Keratinocyte (primary cell): ENCODE measurements around the gene TMEM243. TPM values are rescaled to one million over a fixed set of nuclear protein-coding genes. Genes with fewer than 3 reads are reported as not detected.

ENCODE experiments used
- DNase-seq: peaks from one replicate; pipeline ENCODE4 v3.0.0-alpha.2; 2011; ENCODE audit warnings: low read depth, missing footprints, low spot score
- FAIRE-seq: peaks from 2 replicates; lab custom pipeline; 2011; peaks lifted over from hg19 to GRCh38; lab: Jason Lieb, UNC
- H2AFZ ChIP-seq: 2 replicates; pipeline ENCODE4 v1.6.0; 2012; ENCODE audit warnings: low read length, control low read depth, inconsistent platforms; ENCODE audit not compliant: control insufficient read depth
- H3K27ac ChIP-seq: 2 replicates; pipeline ENCODE4 v1.5.1; 2011; ENCODE audit warnings: low read length; ENCODE audit not compliant: control insufficient read depth, insufficient read depth
- H3K27me3 ChIP-seq: 3 replicates; pipeline ENCODE4 v1.6.0; 2011; ENCODE audit warnings: low read length; ENCODE audit not compliant: control insufficient read depth, insufficient read depth; ENCODE audit errors: extremely low read depth
- H3K36me3 ChIP-seq, 2 experiments: 2 replicates in 1 of 2; 3 replicates in 1 of 2; pipeline ENCODE4 v1.5.1; 2011; ENCODE audit warnings: low read length in 2 of 2, mild to moderate bottlenecking in 1 of 2; ENCODE audit not compliant: control insufficient read depth in 2 of 2, insufficient read depth in 2 of 2; ENCODE audit errors: extremely low read depth in 1 of 2
- H3K4me1 ChIP-seq: 3 replicates; pipeline ENCODE4 v1.5.1; 2011; ENCODE audit warnings: low read length; ENCODE audit not compliant: control insufficient read depth, insufficient read depth; ENCODE audit errors: extremely low read depth
- H3K4me2 ChIP-seq: 3 replicates; pipeline ENCODE4 v1.6.0; 2011; ENCODE audit warnings: low read depth, low read length; ENCODE audit not compliant: control insufficient read depth, insufficient read depth; ENCODE audit errors: extremely low read depth
- H3K4me3 ChIP-seq, 3 experiments: fragments of 200-600 bp in 1 of 3; sonication (generic) in 1 of 3; 2 replicates in 2 of 3; 3 replicates in 1 of 3; pipeline ENCODE4 v1.5.1; 2011 to 2016; ENCODE audit warnings: low read length in 3 of 3, mild to moderate bottlenecking in 3 of 3, control low read depth in 2 of 3, inconsistent platforms in 1 of 3, low read depth in 1 of 3, mixed read lengths in 1 of 3, mixed run types in 1 of 3, moderate library complexity in 1 of 3; ENCODE audit not compliant: control insufficient read depth in 2 of 3, insufficient read depth in 2 of 3; ENCODE audit errors: extremely low read depth in 1 of 3
- H3K79me2 ChIP-seq: 2 replicates; pipeline ENCODE4 v1.6.0; 2012; ENCODE audit warnings: low read length; ENCODE audit not compliant: control insufficient read depth, insufficient read depth
- H3K9ac ChIP-seq: 3 replicates; pipeline ENCODE4 v1.6.0; 2011; ENCODE audit warnings: low read length; ENCODE audit not compliant: control insufficient read depth, insufficient read depth; ENCODE audit errors: extremely low read depth
- H3K9me1 ChIP-seq: 3 replicates; pipeline ENCODE4 v1.6.0; 2011; ENCODE audit warnings: low read length; ENCODE audit not compliant: control insufficient read depth, insufficient read depth; ENCODE audit errors: extremely low read depth
- H3K9me3 ChIP-seq: 2 replicates; pipeline ENCODE4 v1.5.1; 2012; ENCODE audit warnings: low read depth, low read length; ENCODE audit not compliant: control insufficient read depth
- H4K20me1 ChIP-seq: 3 replicates; pipeline ENCODE4 v1.6.0; 2011; ENCODE audit warnings: low read length; ENCODE audit not compliant: control insufficient read depth, insufficient read depth; ENCODE audit errors: extremely low read depth
- EZH2 ChIP-seq: IDR thresholded peaks from one replicate; pipeline ENCODE4 v1.6.1; 2012; ENCODE audit warnings: inconsistent platforms, mild to moderate bottlenecking, low read length, moderate library complexity
- dilution Hi-C: fragments of 300-500 bp; cut with MboI; formaldehyde crosslinking; loops from one replicate; pipeline ENCODE4 v1.7.0; 2020; ENCODE audit warnings: low sequenced_read_pairs; ENCODE audit not compliant: extremely low pct_ligation_motif_present
- polyA plus RNA-seq, 5 experiments: library from polyadenylated mRNA; depleted of rRNA in 3 of 5; stranded (reverse) in 3 of 5; stranded (forward) in 1 of 5; unstranded in 1 of 5; fragments of >200 nt; gene quantifications; 1 replicate in 1 of 5; 2 replicates in 3 of 5; 3 replicates in 1 of 5; pipeline versions ENCODE4 v1.2.1 to v1.2.3, GENCODE V29; 2011 to 2012; ENCODE audit warnings: missing spikeins in 2 of 5, low read depth in 1 of 5, low replicate concordance in 1 of 5
- TF ChIP-seq, protein P1 (sequence below), 3 experiments: IDR thresholded peaks in 1 of 3; conservative IDR thresholded peaks in 1 of 3; optimal IDR thresholded peaks in 1 of 3; 2 replicates in 2 of 3; 3 replicates in 1 of 3; pipeline versions ENCODE3 to v1.5.1; 2011; ENCODE audit warnings: low read length in 3 of 3, mild to moderate bottlenecking in 3 of 3, moderate library complexity in 2 of 3, control low read depth in 1 of 3, inconsistent platforms in 1 of 3; ENCODE audit not compliant: insufficient read depth in 2 of 3; ENCODE audit errors: extremely low read depth in 1 of 3

Gene TMEM243
- polyA plus RNA-seq, 1 donor (not counting 4 experiments of a cell fraction or from before 2014, with no cell fraction given): 30.6 TPM

DNA sequence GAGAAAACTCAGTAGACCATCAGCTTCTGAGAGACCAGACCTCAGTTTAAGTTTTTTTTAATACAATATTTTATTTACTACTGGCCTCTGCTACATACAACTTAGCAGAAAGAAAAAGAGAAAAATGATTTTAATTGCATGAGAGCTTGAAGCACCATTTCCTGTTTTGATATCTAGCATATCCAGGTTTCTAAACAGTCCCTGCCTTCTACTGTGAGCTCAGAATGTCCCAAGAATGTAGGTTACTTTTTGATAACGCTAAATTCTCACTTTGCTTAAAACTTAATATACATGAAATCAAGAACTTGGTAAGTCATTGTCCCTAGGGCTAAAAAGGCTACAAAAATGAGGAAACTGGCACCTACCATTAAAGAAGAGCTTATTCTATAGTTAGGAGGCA, 7.0 kb downstream of the TMEM243 start:
- Histone ChIP-seq H3K79me2 (peaks cover 56% of the 10 kb centered on the region), H3K4me1 (no peaks in the 10 kb centered on the region), H3K9me1 (no peaks in the 10 kb centered on the region), H3K9me3 (no peaks in the 10 kb centered on the region), H3K4me3 (no peak overlapping the region), H4K20me1 (no peaks in the 10 kb centered on the region), H3K27ac (no peak overlapping the region), H3K4me2 (no peak overlapping the region), H3K36me3 (peaks cover 5 to 6% of the 10 kb centered on the region in 2 experiments), H3K27me3 (no peaks in the 10 kb centered on the region), H2AFZ (no peak overlapping the region), H3K9ac (no peak overlapping the region)
- no peak for TF ChIP-seq EZH2
- TF ChIP-seq, protein P1, sequence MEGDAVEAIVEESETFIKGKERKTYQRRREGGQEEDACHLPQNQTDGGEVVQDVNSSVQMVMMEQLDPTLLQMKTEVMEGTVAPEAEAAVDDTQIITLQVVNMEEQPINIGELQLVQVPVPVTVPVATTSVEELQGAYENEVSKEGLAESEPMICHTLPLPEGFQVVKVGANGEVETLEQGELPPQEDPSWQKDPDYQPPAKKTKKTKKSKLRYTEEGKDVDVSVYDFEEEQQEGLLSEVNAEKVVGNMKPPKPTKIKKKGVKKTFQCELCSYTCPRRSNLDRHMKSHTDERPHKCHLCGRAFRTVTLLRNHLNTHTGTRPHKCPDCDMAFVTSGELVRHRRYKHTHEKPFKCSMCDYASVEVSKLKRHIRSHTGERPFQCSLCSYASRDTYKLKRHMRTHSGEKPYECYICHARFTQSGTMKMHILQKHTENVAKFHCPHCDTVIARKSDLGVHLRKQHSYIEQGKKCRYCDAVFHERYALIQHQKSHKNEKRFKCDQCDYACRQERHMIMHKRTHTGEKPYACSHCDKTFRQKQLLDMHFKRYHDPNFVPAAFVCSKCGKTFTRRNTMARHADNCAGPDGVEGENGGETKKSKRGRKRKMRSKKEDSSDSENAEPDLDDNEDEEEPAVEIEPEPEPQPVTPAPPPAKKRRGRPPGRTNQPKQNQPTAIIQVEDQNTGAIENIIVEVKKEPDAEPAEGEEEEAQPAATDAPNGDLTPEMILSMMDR (optimal IDR thresholded peaks at IDR 0.05 in 1 of 3, IDR thresholded peaks at IDR 0.05 in 1 of 3, conservative IDR thresholded peaks at IDR 0.05 in 1 of 3; ENCODE audit: extremely low read depth in 1 of 3, insufficient read depth in 2 of 3, low read length in 3 of 3): no peak
- FAIRE-seq (no peak), DNase-seq (no peak)
- dilution Hi-C loops: no loop called here

DNA sequence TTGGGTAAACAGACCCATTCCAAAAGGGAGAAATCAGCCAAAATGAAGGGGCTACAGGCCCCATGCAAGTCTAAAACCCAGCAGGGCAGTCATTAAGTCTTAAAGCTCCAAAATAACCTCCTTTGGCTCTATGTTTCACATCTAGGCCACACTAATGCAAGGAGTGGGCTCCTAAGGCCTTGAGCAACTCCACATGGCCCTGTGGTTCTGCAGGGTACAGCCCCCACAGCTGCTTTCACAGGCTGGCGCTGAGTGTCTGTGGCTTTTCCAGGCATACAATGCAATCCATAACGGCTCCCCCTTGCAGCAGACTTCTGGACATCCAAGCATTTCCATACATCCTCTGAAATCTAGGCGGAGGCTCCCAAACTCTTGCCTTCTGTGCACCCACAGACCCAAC, 9.0 kb downstream of the TMEM243 start:
- no peak for DNase-seq
- no peak overlapping the region for H2AFZ ChIP-seq
- TF ChIP-seq, protein P1 (optimal IDR thresholded peaks at IDR 0.05 in 1 of 3, IDR thresholded peaks at IDR 0.05 in 1 of 3, conservative IDR thresholded peaks at IDR 0.05 in 1 of 3; ENCODE audit: extremely low read depth in 1 of 3, insufficient read depth in 2 of 3, low read length in 3 of 3): no peak
- no peak for TF ChIP-seq EZH2
- H3K9me3 ChIP-seq: peaks cover 1% of the 10 kb centered on the region
- no peak for FAIRE-seq
- H3K9ac ChIP-seq: no peak overlapping the region
- no peaks in the 10 kb centered on the region for H3K9me1 ChIP-seq
- H3K27me3 ChIP-seq: no peaks in the 10 kb centered on the region
- H4K20me1 ChIP-seq: no peaks in the 10 kb centered on the region
- no peaks in the 10 kb centered on the region for H3K4me1 ChIP-seq
- peaks cover 60% of the 10 kb centered on the region for H3K79me2 ChIP-seq
- dilution Hi-C loops: no loop called here
- H3K4me3 ChIP-seq: no peak overlapping the region
- H3K27ac ChIP-seq: no peak overlapping the region
- no peak overlapping the region for H3K4me2 ChIP-seq
- H3K36me3 ChIP-seq: peaks cover 3 to 6% of the 10 kb centered on the region in 2 experiments
